GM12878 (cell line): ENCODE results near the gene LYL1. TPM values are rescaled to one million over a fixed set of nuclear protein-coding genes. Genes with fewer than 3 reads are reported as not detected.
A peak's percentile ranks its signal among the peaks of the same experiment; 100 is the strongest.

Experiments
- ATAC-seq: fragments of 200-7000 bp; cut with Tn5 transposase; 3 replicates; pipeline ENCODE4 v1.9.1; 2020; ENCODE audit warnings: mild to moderate bottlenecking, moderate library complexity
- BruUV-seq: library from RNA; stranded (reverse); fragments of 400-500 nt; replicated peaks from 2 replicates; lab custom pipeline; 2021; lab: Mats Ljungman, UMichigan
- CTCF ChIA-PET: fragments of 300-600 bp; sonication (Branson Sonifier 250); formaldehyde crosslinking; extraction: SDS; loops from one replicate; lab custom pipeline; 2021; ENCODE audit warnings: inconsistent platforms; lab: Yijun Ruan, JAX
- POLR2A ChIA-PET: fragments of 350-600 bp; formaldehyde crosslinking; extraction: SDS; loops from one replicate; lab custom pipeline; 2021; ENCODE audit warnings: inconsistent platforms; lab: Charles Lee
- RAD21 ChIA-PET: fragments of 300-600 bp; sonication (Branson Sonifier 250); formaldehyde crosslinking; loops from one replicate; lab custom pipeline; 2023; ENCODE audit warnings: antibody characterized with exemption; ENCODE audit not compliant: unreplicated experiment; lab: Charles Lee
- SMC1A ChIA-PET: fragments of 300-600 bp; sonication (Branson Sonifier 250); formaldehyde crosslinking; loops from one replicate; lab custom pipeline; 2023; ENCODE audit not compliant: unreplicated experiment, uncharacterized antibody; lab: Charles Lee
- DNase-seq: peaks from one replicate; pipeline ENCODE4 v3.0.0-alpha.2; 2011; ENCODE audit warnings: low read depth, low spot score
- FAIRE-seq: peaks from 3 replicates; lab custom pipeline; 2011; peaks lifted over from hg19 to GRCh38; lab: Jason Lieb, UNC
- H2AFZ ChIP-seq: 2 replicates; pipeline ENCODE4 v1.6.0; 2011; ENCODE audit warnings: low read depth, low read length, control low read depth; ENCODE audit not compliant: control insufficient read depth
- H3K27ac ChIP-seq: 2 replicates; pipeline ENCODE4 v1.5.1; 2011; ENCODE audit warnings: control low read depth; ENCODE audit not compliant: control insufficient read depth, insufficient read depth
- H3K27me3 ChIP-seq, 2 experiments: replicated peaks in 1 of 2; 2 replicates each; pipeline versions ENCODE4 v1.6.0 to v1.6.1; 2011; ENCODE audit warnings: low read length in 1 of 2; ENCODE audit not compliant: control insufficient read depth in 2 of 2, insufficient read depth in 2 of 2
- H3K36me3 ChIP-seq, 2 experiments: 2 replicates each; pipeline ENCODE4 v1.5.1; 2011; ENCODE audit warnings: low read length in 1 of 2; ENCODE audit not compliant: control insufficient read depth in 2 of 2, insufficient read depth in 2 of 2
- H3K4me1 ChIP-seq: 2 replicates; pipeline ENCODE4 v1.6.1; 2011; ENCODE audit warnings: mild to moderate bottlenecking, low read length, moderate library complexity, mixed read lengths; ENCODE audit not compliant: control insufficient read depth, insufficient read depth
- H3K4me2 ChIP-seq: 2 replicates; pipeline ENCODE4 v1.6.0; 2011; ENCODE audit warnings: control low read depth; ENCODE audit not compliant: control insufficient read depth, insufficient read depth
- H3K4me3 ChIP-seq: fragments of 200-600 bp; sonication (generic); 2 replicates; pipeline ENCODE4 v1.5.1; 2016
- H3K79me2 ChIP-seq: 2 replicates; pipeline ENCODE4 v1.6.0; 2011; ENCODE audit warnings: low read length; ENCODE audit not compliant: control insufficient read depth, insufficient read depth
- H3K9ac ChIP-seq: 2 replicates; pipeline ENCODE4 v1.8.0; 2011; ENCODE audit warnings: low read length, control low read depth, mixed read lengths; ENCODE audit not compliant: control insufficient read depth, insufficient read depth
- H3K9me3 ChIP-seq: replicated peaks from 3 replicates; pipeline ENCODE4 v1.5.1; 2011; ENCODE audit warnings: mild to moderate bottlenecking, low read length; ENCODE audit not compliant: control insufficient read depth, insufficient read depth
- H4K20me1 ChIP-seq: 2 replicates; pipeline ENCODE4 v1.6.0; 2011; ENCODE audit not compliant: control insufficient read depth, insufficient read depth
- ATF7 ChIP-seq: fragments of 450-650 bp; IDR thresholded peaks from 2 replicates; pipeline ENCODE4 v1.6.1; 2016; ENCODE audit warnings: low read depth, mild to moderate bottlenecking
- BACH1 ChIP-seq: fragments of 450-650 bp; IDR thresholded peaks from 2 replicates; pipeline ENCODE4 v1.6.1; 2017; ENCODE audit warnings: mild to moderate bottlenecking, borderline replicate concordance
- BRCA1 ChIP-seq: IDR thresholded peaks from 2 replicates; pipeline ENCODE4 v1.6.1; 2011; ENCODE audit warnings: low read depth, low read length, improper control_type of control experiment
- CBX5 ChIP-seq: sonication (generic); IDR thresholded peaks from 2 replicates; pipeline ENCODE4 v1.6.1; 2016; ENCODE audit warnings: low read depth, moderate library complexity, mild to moderate bottlenecking, inconsistent platforms
- CEBPZ ChIP-seq: fragments of 150-350 bp; IDR thresholded peaks from 2 replicates; pipeline ENCODE4 v1.6.1; 2016; ENCODE audit warnings: low read depth, low read length
- ESRRA ChIP-seq: IDR thresholded peaks from 2 replicates; pipeline ENCODE4 v1.6.1; 2012; ENCODE audit warnings: mild to moderate bottlenecking, low read length, improper control_type of control experiment
- RAD51 ChIP-seq: fragments of 450-650 bp; IDR thresholded peaks from 2 replicates; pipeline ENCODE4 v1.6.1; 2016; ENCODE audit warnings: moderate library complexity, mild to moderate bottlenecking, inconsistent platforms
- RFX5 ChIP-seq: IDR thresholded peaks from 2 replicates; pipeline ENCODE4 v1.6.1; 2011; ENCODE audit warnings: low read depth, low read length, improper control_type of control experiment
- SUPT20H ChIP-seq: IDR thresholded peaks from 2 replicates; pipeline ENCODE4 v1.6.1; 2011; ENCODE audit warnings: low read depth, mild to moderate bottlenecking, low read length, moderate library complexity, borderline replicate concordance; ENCODE audit not compliant: control insufficient read depth
- TCF3 ChIP-seq: IDR thresholded peaks from 2 replicates; pipeline ENCODE4 v1.6.1; 2012; ENCODE audit warnings: low read depth, mild to moderate bottlenecking, low read length, borderline replicate concordance; ENCODE audit not compliant: insufficient read depth
- ZBED1 ChIP-seq: IDR thresholded peaks from 2 replicates; pipeline ENCODE4 v1.6.1; 2016; ENCODE audit warnings: borderline replicate concordance
- ZNF274 ChIP-seq: IDR thresholded peaks from one replicate; pipeline ENCODE4 v1.8.0; 2011; ENCODE audit not compliant: insufficient read length, insufficient read depth
- ZNF384 ChIP-seq: IDR thresholded peaks from 2 replicates; pipeline ENCODE4 v1.6.1; 2012; ENCODE audit warnings: low read depth, mild to moderate bottlenecking, low read length, improper control_type of control experiment, borderline replicate concordance
- WGBS: methylation state at CpG from one replicate; pipeline ENCODE4 v1.1.6; 2016; ENCODE audit warnings: low lambda C conversion rate; ENCODE audit not compliant: insufficient replicate concordance, insufficient coverage; ENCODE audit errors: missing lambda C conversion rate; 5-methylcytosine and 5-hydroxymethylcytosine counted together
- in situ Hi-C: fragments of 300-500 bp; cut with MboI; formaldehyde crosslinking; loops from 9 replicates; pipeline ENCODE4 v1.14.3; 2018; ENCODE audit warnings: mixed read lengths
- intact Hi-C: fragments of 100-400 bp; cut with micrococcal nuclease; formaldehyde crosslinking; loops from one replicate; pipeline ENCODE4 v1.14.2; 2022; ENCODE audit not compliant: unreplicated experiment
- polyA plus RNA-seq, 11 experiments: library from polyadenylated mRNA; depleted of rRNA in 4 of 11; unstranded in 6 of 11; stranded (reverse) in 5 of 11; fragments of >200 nt; fragmentation: Nextera tagmentation in 4 of 11; fragmentation: Illumina TruSeq in 1 of 11; extraction: Ambion mirVana in 4 of 11; extraction: Trizol in 1 of 11; gene quantifications; 1 replicate in 1 of 11; 2 replicates in 10 of 11; pipeline versions ENCODE4 v1.2.1 to v1.2.3, GENCODE V29; 2011 to 2016; ENCODE audit warnings: inconsistent platforms in 2 of 11, missing spikeins in 2 of 11, low read depth in 1 of 11
- total RNA-seq, 4 experiments: library from RNA; depleted of rRNA in 3 of 4; stranded (reverse); fragments of >200 nt in 3 of 4; fragmentation: Illumina TruSeq in 1 of 4; extraction: Trizol in 1 of 4; gene quantifications; 2 replicates each; pipeline versions ENCODE4 v1.2.1 to v1.2.3, GENCODE V29; 2013 to 2021
- TF ChIP-seq, protein P1 (sequence below), 3 experiments: IDR thresholded peaks in 2 of 3; conservative IDR thresholded peaks in 1 of 3; 2 replicates each; pipeline ENCODE4 v1.5.1; 2011; ENCODE audit warnings: low read depth in 3 of 3, low read length in 3 of 3, mild to moderate bottlenecking in 3 of 3, control low read depth in 2 of 3, moderate library complexity in 2 of 3, inconsistent platforms in 1 of 3, mixed read lengths in 1 of 3; ENCODE audit not compliant: control insufficient read depth in 2 of 3, insufficient read depth in 1 of 3; ENCODE audit errors: extremely low read depth in 1 of 3
- TF ChIP-seq, protein P2 (sequence below): IDR thresholded peaks from 2 replicates; pipeline ENCODE4 v1.6.1; 2011; ENCODE audit warnings: mild to moderate bottlenecking, low read depth, low read length, moderate library complexity; ENCODE audit not compliant: insufficient replicate concordance

LYL1 gene
- total and polyA plus RNA-seq, 10 of the 15 experiments (the other 5 are each of a cell fraction or from before 2014, with no cell fraction given): 0.10 to 34.8 (median 4.4) TPM

GRCh38 chr19:13151605-13152355 lies 49.1 kb upstream of the LYL1 start:
- CTCF ChIA-PET: interaction anchor here (0.7 to 2.1 kb wide), 9 partner anchors 12 to 187 kb away, joined by 3 to 9 read pairs (median 4); partner anchors contain the start of gene NACC1
- peaks cover 47% of the 10 kb centered on the region for H3K79me2 ChIP-seq
- H3K27ac ChIP-seq: peak overlapping the region; percentile 97
- no peaks in the 10 kb centered on the region; a peak in 2 of 4 replicates for H3K36me3 ChIP-seq
- no peaks in the 10 kb centered on the region for H3K9me3 ChIP-seq
- H3K4me3 ChIP-seq: peak overlapping the region; percentile 99
- ATAC-seq (peak; percentile 48), DNase-seq (no peak), FAIRE-seq (no peak)
- H4K20me1 ChIP-seq: no peaks in the 10 kb centered on the region
- H3K4me2 ChIP-seq: peak overlapping the region; percentile 92
- peak overlapping the region; percentile 97 for H3K9ac ChIP-seq
- RAD21 ChIA-PET: interaction anchor here (1.0 to 2.2 kb wide), 10 partner anchors 12 to 186 kb away, joined by 3 to 21 read pairs (median 4); partner anchors contain the start of genes NACC1 and TRMT1
- SMC1A ChIA-PET: interaction anchor here (0.6 to 1.4 kb wide), 8 partner anchors 12 to 1065 kb away, joined by 3 to 5 read pairs (median 4); partner anchors contain the start of gene NACC1
- POLR2A ChIA-PET: interaction anchor here (1.0 to 2.2 kb wide), 9 partner anchors 11 to 688 kb away, joined by 3 to 41 read pairs (median 5); partner anchors contain the start of genes JUNB and NACC1
- in situ Hi-C loops: loop anchor here (10.0 to 25.0 kb wide), 3 partner anchors 693 to 1564 kb away; partner anchors contain the start of genes ACP5 and ZNF627
- under 1% methylated on average over 52 of the region's 71 CpGs for WGBS
- no peaks in the 10 kb centered on the region for H3K27me3 ChIP-seq
- H2AFZ ChIP-seq: peak overlapping the region; percentile 81
- no TSS peak for BruUV-seq
- intact Hi-C loops: loop anchor here (2.0 to 10.0 kb wide), 4 partner anchors 33 to 853 kb away; partner anchors contain the start of genes LYL1, NACC1 and RFX1
- H3K4me1 ChIP-seq: peaks cover 14% of the 10 kb centered on the region
- TF ChIP-seq ZNF384: no peak
- no peak for TF ChIP-seq CBX5
- TF ChIP-seq, protein P1, sequence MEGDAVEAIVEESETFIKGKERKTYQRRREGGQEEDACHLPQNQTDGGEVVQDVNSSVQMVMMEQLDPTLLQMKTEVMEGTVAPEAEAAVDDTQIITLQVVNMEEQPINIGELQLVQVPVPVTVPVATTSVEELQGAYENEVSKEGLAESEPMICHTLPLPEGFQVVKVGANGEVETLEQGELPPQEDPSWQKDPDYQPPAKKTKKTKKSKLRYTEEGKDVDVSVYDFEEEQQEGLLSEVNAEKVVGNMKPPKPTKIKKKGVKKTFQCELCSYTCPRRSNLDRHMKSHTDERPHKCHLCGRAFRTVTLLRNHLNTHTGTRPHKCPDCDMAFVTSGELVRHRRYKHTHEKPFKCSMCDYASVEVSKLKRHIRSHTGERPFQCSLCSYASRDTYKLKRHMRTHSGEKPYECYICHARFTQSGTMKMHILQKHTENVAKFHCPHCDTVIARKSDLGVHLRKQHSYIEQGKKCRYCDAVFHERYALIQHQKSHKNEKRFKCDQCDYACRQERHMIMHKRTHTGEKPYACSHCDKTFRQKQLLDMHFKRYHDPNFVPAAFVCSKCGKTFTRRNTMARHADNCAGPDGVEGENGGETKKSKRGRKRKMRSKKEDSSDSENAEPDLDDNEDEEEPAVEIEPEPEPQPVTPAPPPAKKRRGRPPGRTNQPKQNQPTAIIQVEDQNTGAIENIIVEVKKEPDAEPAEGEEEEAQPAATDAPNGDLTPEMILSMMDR (IDR thresholded peaks at IDR 0.05 in 2 of 3, conservative IDR thresholded peaks at IDR 0.05 in 1 of 3; ENCODE audit: control insufficient read depth in 2 of 3, extremely low read depth in 1 of 3, insufficient read depth in 1 of 3, low read depth in 3 of 3, low read length in 3 of 3): no peak
- no peak for TF ChIP-seq ZBED1
- TF ChIP-seq, protein P2, sequence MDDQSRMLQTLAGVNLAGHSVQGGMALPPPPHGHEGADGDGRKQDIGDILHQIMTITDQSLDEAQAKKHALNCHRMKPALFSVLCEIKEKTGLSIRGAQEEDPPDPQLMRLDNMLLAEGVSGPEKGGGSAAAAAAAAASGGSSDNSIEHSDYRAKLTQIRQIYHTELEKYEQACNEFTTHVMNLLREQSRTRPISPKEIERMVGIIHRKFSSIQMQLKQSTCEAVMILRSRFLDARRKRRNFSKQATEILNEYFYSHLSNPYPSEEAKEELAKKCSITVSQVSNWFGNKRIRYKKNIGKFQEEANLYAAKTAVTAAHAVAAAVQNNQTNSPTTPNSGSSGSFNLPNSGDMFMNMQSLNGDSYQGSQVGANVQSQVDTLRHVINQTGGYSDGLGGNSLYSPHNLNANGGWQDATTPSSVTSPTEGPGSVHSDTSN: no peak
- TF ChIP-seq SUPT20H: no peak
- no peak for TF ChIP-seq TCF3
- no peak for TF ChIP-seq RFX5
- peak; percentile 86 for TF ChIP-seq BACH1
- no peak for TF ChIP-seq BRCA1
- 0 out of 2 replicates have a peak, but pooled peaks have one; percentile 51 for TF ChIP-seq ESRRA
- peak; percentile 68; the same call in 1 of the 2 replicates for TF ChIP-seq RAD51
- peak; percentile 71 for TF ChIP-seq ATF7
- no peak for TF ChIP-seq ZNF274
- no peak for TF ChIP-seq CEBPZ
